ENCODE data around the gene ENPP6. TPM values are rescaled to one million over a fixed set of nuclear protein-coding genes. Genes with fewer than 3 reads are reported as not detected.

Gene ENPP6
- total and polyA plus RNA-seq, 2 of the 13 experiments (the other 11 are each of a cell fraction or from before 2014, with no cell fraction given) = not detected

- no peak overlapping the region for H3K4me2 ChIP-seq (ENCODE audit: low read depth, low read length)
- CTCF ChIA-PET (ENCODE audit: low intra/inter-chr PET ratio, low total read pairs) = no interaction called here
- ATAC-seq = no peak
- DNase-seq (ENCODE audit: low spot score) = no peak
- H2AFZ ChIP-seq (ENCODE audit: low read length) = no peak overlapping the region
- intact Hi-C loops (cut with micrococcal nuclease; ENCODE audit: unreplicated experiment) = no loop called here
- BruUV-seq (replicated peaks) = no TSS peak
- no peaks in the 10 kb centered on the region for H3K79me2 ChIP-seq (ENCODE audit: insufficient read depth, low read length)
- H3K4me3 ChIP-seq (replicated peaks in 1 of 3; ENCODE audit: insufficient read depth in 1 of 3, low read depth in 2 of 3, low read length in 3 of 3) = no peak overlapping the region
- no peak for FAIRE-seq
- no peaks in the 10 kb centered on the region for H3K9me3 ChIP-seq (ENCODE audit: low read length)
- peaks cover under 1 to 2% of the 10 kb centered on the region in 2 experiments; a peak in 1 of 5 replicates for H3K27me3 ChIP-seq (ENCODE audit: control insufficient read depth in 1 of 2, insufficient read depth in 2 of 2, low read length in 2 of 2)
- POLR2A ChIA-PET = no interaction called here
- no peaks in the 10 kb centered on the region for H3K36me3 ChIP-seq (replicated peaks in 1 of 2; ENCODE audit: control insufficient read depth in 1 of 2, insufficient read depth in 2 of 2, low read length in 2 of 2)
- peaks cover 10% of the 10 kb centered on the region for H3K4me1 ChIP-seq (ENCODE audit: insufficient read depth, low read length)
- 87% methylated on average over 7 of the region's 13 CpGs for WGBS (ENCODE audit: low lambda C conversion rate)
- no peak overlapping the region for H3K9ac ChIP-seq (ENCODE audit: insufficient read depth, low read depth, low read length)
- in situ Hi-C loops (cut with HindIII; ENCODE audit: extremely low pct_ligation_motif_present, low pct_unique_long_range_greater_than_20kb) = no loop called here
- no peak overlapping the region for H3K27ac ChIP-seq (ENCODE audit: extremely low read length, insufficient read depth, low read length)
- TF ChIP-seq ZBTB43 (CRISPR knock-in tag; conservative IDR thresholded peaks at IDR 0.05) (no peak), ZNF326 (CRISPR knock-in tag; IDR thresholded peaks at IDR 0.05; ENCODE audit: borderline replicate concordance) (no peak), ZSCAN29 (CRISPR knock-in tag; conservative IDR thresholded peaks at IDR 0.05) (no peak), SKI (IDR thresholded peaks at IDR 0.05; ENCODE audit: partially characterized antibody) (no peak), CC2D1A (CRISPR knock-in tag; IDR thresholded peaks at IDR 0.05) (no peak), CHD2 (IDR thresholded peaks at IDR 0.05; ENCODE audit: low read depth, low read length) (no peak), DRAP1 (CRISPR knock-in tag; IDR thresholded peaks at IDR 0.05) (no peak), ZNF792 (CRISPR knock-in tag; IDR thresholded peaks at IDR 0.05) (no peak)
- H4K20me1 ChIP-seq (ENCODE audit: insufficient read depth, low read length) = no peaks in the 10 kb centered on the region
Measured at GRCh38 chr4:184151988-184152485, 65.6 kb downstream of the ENPP6 start.

All from HepG2 (cell line).